Hepatocyte (in vitro differentiated cells): ENCODE results near the gene COL4A2. TPM values are rescaled to one million over a fixed set of nuclear protein-coding genes. Genes with fewer than 3 reads are reported as not detected.

Source experiments
- DNase-seq: peaks from one replicate; pipeline ENCODE4 v3.0.0-alpha.2; 2016; ENCODE audit warnings: low spot score
- H2AFZ ChIP-seq: fragments of 200-600 bp; sonication (generic); 2 replicates; pipeline ENCODE4 v1.6.0; 2016; ENCODE audit warnings: antibody characterized with exemption, mild to moderate bottlenecking
- H3K27ac ChIP-seq: fragments of 200-600 bp; sonication (generic); 2 replicates; pipeline ENCODE4 v1.5.1; 2016; ENCODE audit warnings: mild to moderate bottlenecking
- H3K27me3 ChIP-seq: fragments of 200-600 bp; sonication (generic); 2 replicates; pipeline ENCODE4 v1.6.1; 2016
- H3K36me3 ChIP-seq: fragments of 200-600 bp; sonication (generic); replicated peaks from 2 replicates; pipeline ENCODE4 v1.5.1; 2016; ENCODE audit warnings: low read depth; ENCODE audit not compliant: insufficient read depth
- H3K4me1 ChIP-seq: fragments of 200-600 bp; sonication (generic); 2 replicates; pipeline ENCODE4 v1.5.1; 2016; ENCODE audit warnings: mild to moderate bottlenecking, moderate library complexity; ENCODE audit not compliant: insufficient read depth
- H3K4me2 ChIP-seq: fragments of 200-600 bp; sonication (generic); 2 replicates; pipeline ENCODE4 v1.6.0; 2016
- H3K4me3 ChIP-seq: fragments of 200-600 bp; sonication (generic); 2 replicates; pipeline ENCODE4 v1.5.1; 2016; ENCODE audit warnings: mild to moderate bottlenecking
- H3K79me2 ChIP-seq: fragments of 200-600 bp; sonication (generic); 2 replicates; pipeline ENCODE4 v1.6.0; 2017; ENCODE audit warnings: mild to moderate bottlenecking
- H3K9me2 ChIP-seq: fragments of 200-600 bp; sonication (generic); replicated peaks from 2 replicates; pipeline ENCODE4 v1.6.0; 2017; ENCODE audit warnings: mild to moderate bottlenecking; ENCODE audit not compliant: insufficient read depth
- H3K9me3 ChIP-seq: fragments of 200-600 bp; sonication (generic); 2 replicates; pipeline ENCODE4 v1.5.1; 2016; ENCODE audit warnings: low read depth, mild to moderate bottlenecking
- H4K20me1 ChIP-seq: fragments of 200-600 bp; sonication (generic); 2 replicates; pipeline ENCODE4 v1.6.0; 2016; ENCODE audit warnings: mild to moderate bottlenecking; ENCODE audit not compliant: insufficient read depth, poor library complexity, severe bottlenecking
- EZH2 ChIP-seq: fragments of 200-600 bp; sonication (generic); IDR thresholded peaks from 2 replicates; pipeline ENCODE4 v1.6.1; 2016; ENCODE audit warnings: antibody characterized with exemption, mild to moderate bottlenecking, borderline replicate concordance
- EZH2phosphoT487 ChIP-seq: fragments of 200-600 bp; sonication (generic); IDR thresholded peaks from one replicate; pipeline ENCODE4 v1.6.1; 2018; ENCODE audit warnings: antibody characterized with exemption, mild to moderate bottlenecking, low read depth, moderate library complexity; ENCODE audit not compliant: unreplicated experiment, severe bottlenecking
- WGBS: methylation state at CpG from one replicate; pipeline ENCODE4 v1.1.6; 2016; ENCODE audit warnings: low lambda C conversion rate; ENCODE audit errors: missing lambda C conversion rate; 5-methylcytosine and 5-hydroxymethylcytosine counted together
- polyA plus RNA-seq: library from polyadenylated mRNA; unstranded; fragments of >200 nt; fragmentation: Nextera tagmentation; extraction: Ambion mirVana; gene quantifications from 2 replicates; pipeline ENCODE4 v1.2.1, GENCODE V29; 2016
- total RNA-seq: library from RNA; depleted of rRNA; stranded (reverse); fragments of >200 nt; gene quantifications from 2 replicates; pipeline ENCODE4 v1.2.3, GENCODE V29; 2014
- TF ChIP-seq, protein P1 (sequence below): fragments of 200-600 bp; sonication (generic); IDR thresholded peaks from 2 replicates; pipeline ENCODE4 v1.5.1; 2016; ENCODE audit warnings: antibody characterized with exemption, mild to moderate bottlenecking; ENCODE audit not compliant: poor library complexity

Gene COL4A2
- total and polyA plus RNA-seq, 2 experiments from 2014 or later: 171 to 221 TPM

DNA sequence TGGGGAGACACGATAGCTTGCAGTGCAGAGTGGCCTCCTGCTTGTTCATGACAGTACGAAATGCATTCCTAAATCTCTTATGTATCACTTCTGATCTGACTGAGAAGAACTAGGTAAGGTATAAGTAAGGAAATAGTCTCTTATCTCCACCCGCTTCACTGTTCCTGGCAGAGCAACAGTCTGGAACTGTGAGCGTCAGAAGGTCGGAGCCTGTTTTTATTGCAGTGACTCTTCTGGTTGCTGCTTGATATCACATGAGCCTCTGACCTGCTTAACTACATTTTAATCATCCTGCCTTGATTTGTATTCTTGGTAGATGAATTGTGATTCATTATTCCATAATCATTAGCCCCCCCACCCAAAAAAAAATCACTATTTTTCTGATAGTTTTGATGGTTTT, 69.0 kb downstream of the COL4A2 start:
- Histone ChIP-seq H3K4me1 (peaks cover 12% of the 10 kb centered on the region), H4K20me1 (no peaks in the 10 kb centered on the region), H3K4me2 (no peak overlapping the region), H2AFZ (no peak overlapping the region), H3K36me3 (no peaks in the 10 kb centered on the region), H3K27me3 (no peaks in the 10 kb centered on the region), H3K27ac (peak overlapping the region; percentile 25), H3K4me3 (no peak overlapping the region), H3K9me2 (no peaks in the 10 kb centered on the region), H3K9me3 (no peaks in the 10 kb centered on the region), H3K79me2 (peaks cover 25% of the 10 kb centered on the region)
- WGBS: 65% methylated on average over 5 of the region's 5 CpGs
- TF ChIP-seq, protein P1, sequence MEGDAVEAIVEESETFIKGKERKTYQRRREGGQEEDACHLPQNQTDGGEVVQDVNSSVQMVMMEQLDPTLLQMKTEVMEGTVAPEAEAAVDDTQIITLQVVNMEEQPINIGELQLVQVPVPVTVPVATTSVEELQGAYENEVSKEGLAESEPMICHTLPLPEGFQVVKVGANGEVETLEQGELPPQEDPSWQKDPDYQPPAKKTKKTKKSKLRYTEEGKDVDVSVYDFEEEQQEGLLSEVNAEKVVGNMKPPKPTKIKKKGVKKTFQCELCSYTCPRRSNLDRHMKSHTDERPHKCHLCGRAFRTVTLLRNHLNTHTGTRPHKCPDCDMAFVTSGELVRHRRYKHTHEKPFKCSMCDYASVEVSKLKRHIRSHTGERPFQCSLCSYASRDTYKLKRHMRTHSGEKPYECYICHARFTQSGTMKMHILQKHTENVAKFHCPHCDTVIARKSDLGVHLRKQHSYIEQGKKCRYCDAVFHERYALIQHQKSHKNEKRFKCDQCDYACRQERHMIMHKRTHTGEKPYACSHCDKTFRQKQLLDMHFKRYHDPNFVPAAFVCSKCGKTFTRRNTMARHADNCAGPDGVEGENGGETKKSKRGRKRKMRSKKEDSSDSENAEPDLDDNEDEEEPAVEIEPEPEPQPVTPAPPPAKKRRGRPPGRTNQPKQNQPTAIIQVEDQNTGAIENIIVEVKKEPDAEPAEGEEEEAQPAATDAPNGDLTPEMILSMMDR: no peak
- no peak for TF ChIP-seq EZH2phosphoT487
- TF ChIP-seq EZH2: no peak
- DNase-seq: peak; percentile 57

DNA sequence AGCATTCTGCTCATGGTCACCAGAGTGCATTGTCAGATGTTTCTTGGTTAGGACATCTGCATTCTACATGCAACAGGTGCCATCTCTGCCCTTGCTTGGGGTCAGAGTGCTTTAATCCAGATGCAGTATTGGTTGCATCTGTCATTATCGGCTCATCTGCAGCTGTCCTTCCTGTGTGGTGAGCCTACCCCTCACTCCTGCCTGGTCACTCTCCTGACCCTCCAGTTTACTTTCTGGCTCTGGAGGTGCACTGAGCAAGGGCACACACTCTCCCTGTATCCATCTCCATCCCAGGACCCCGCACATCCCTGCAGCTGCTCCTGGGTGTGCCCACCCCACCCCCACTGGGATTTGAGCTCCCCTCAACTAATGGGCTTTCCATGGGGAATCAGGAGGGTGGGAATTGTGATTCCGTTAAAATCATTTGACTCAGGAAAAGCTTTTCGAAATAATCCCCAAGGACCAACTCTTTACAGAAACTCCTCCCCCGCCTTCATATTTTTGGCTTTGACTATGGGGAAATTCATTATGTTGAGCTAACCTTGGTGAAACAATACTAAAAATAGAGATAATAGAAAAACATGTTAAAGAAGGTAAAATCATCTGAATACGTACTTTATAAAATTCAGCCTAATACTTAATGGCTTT, 70.2 kb downstream of the COL4A2 start:
- TF ChIP-seq, protein P1: no peak
- TF ChIP-seq EZH2phosphoT487: no peak
- TF ChIP-seq EZH2: no peak
- peaks cover 12% of the 10 kb centered on the region for H3K4me1 ChIP-seq
- 84% methylated on average over 6 of the region's 6 CpGs for WGBS
- no peaks in the 10 kb centered on the region for H4K20me1 ChIP-seq
- no peaks in the 10 kb centered on the region for H3K36me3 ChIP-seq
- no peak for DNase-seq
- peaks cover 18% of the 10 kb centered on the region for H3K79me2 ChIP-seq
- no peaks in the 10 kb centered on the region for H3K27me3 ChIP-seq
- no peaks in the 10 kb centered on the region for H3K9me3 ChIP-seq
- H2AFZ ChIP-seq: no peak overlapping the region
- H3K9me2 ChIP-seq: no peaks in the 10 kb centered on the region
- H3K4me2 ChIP-seq: no peak overlapping the region
- no peak overlapping the region for H3K27ac ChIP-seq
- H3K4me3 ChIP-seq: no peak overlapping the region

DNA sequence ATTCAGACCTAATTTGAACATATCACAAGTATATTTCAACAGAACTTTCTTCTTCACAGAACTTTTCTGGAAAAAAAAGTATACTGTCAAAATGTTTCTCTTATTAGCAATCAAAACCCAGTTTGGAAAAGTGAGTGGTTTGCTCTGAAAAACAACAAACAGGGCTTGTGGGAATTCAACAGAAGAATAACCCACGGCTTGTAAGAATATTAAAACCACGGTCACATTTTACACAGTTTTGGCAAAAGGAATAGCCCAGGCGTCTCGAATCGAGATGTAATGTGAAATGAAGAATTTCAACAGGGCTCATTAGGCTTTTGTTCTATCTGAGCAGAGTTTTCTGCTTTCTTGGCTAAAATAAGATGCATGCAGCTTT, 70.7 kb downstream of the COL4A2 start:
- Histone ChIP-seq H3K4me2 (no peak overlapping the region), H3K4me3 (no peak overlapping the region), H2AFZ (no peak overlapping the region), H3K79me2 (peaks cover 18% of the 10 kb centered on the region), H3K36me3 (no peaks in the 10 kb centered on the region), H3K4me1 (peaks cover 12% of the 10 kb centered on the region), H3K27me3 (no peaks in the 10 kb centered on the region), H3K27ac (no peak overlapping the region), H3K9me2 (no peaks in the 10 kb centered on the region), H3K9me3 (no peaks in the 10 kb centered on the region), H4K20me1 (no peaks in the 10 kb centered on the region)
- TF ChIP-seq EZH2 (no peak), EZH2phosphoT487 (no peak)
- TF ChIP-seq, protein P1: no peak
- 95% methylated on average over 5 of the region's 5 CpGs for WGBS
- DNase-seq: no peak

DNA sequence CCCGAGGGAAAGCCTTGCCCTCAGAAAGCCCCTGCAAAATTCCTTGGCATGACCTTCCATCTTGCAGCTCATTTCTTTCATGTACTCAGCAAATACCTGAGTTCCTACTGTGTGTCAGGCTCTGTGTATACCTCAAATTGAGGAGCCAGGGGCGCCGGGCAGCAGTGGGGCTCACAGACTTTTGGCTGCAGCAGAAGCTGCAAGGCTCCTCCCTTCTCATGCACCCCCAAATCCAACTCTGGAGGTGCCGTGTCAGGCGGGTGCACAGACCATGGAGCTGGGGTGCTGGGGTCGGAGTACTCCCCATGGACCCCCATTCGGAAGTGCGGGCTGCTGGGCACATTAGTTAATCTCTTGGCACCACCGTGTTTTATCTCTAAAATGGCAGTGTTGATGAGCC, 72.3 kb downstream of the COL4A2 start:
- TF ChIP-seq EZH2phosphoT487 (no peak), EZH2 (no peak)
- TF ChIP-seq, protein P1: no peak
- no peaks in the 10 kb centered on the region for H3K9me2 ChIP-seq
- no peak overlapping the region for H2AFZ ChIP-seq
- no peaks in the 10 kb centered on the region for H3K36me3 ChIP-seq
- H3K27me3 ChIP-seq: no peaks in the 10 kb centered on the region
- H3K79me2 ChIP-seq: peaks cover 14% of the 10 kb centered on the region
- WGBS: 97% methylated on average over 9 of the region's 9 CpGs
- H3K9me3 ChIP-seq: no peaks in the 10 kb centered on the region
- no peaks in the 10 kb centered on the region for H4K20me1 ChIP-seq
- no peak for DNase-seq
- H3K4me2 ChIP-seq: no peak overlapping the region
- no peak overlapping the region for H3K27ac ChIP-seq
- peaks cover 12% of the 10 kb centered on the region for H3K4me1 ChIP-seq
- H3K4me3 ChIP-seq: no peak overlapping the region
